Measurements from ENCODE around the gene PRRT2.
A peak's percentile ranks its signal among the peaks of the same experiment; 100 is the strongest.
"Not testable (repeated sequence)": the region's sequence is repeated elsewhere in the genome, so short reads cannot be mapped to it uniquely, and the experiment has no call there.

Gene PRRT2

DNA sequence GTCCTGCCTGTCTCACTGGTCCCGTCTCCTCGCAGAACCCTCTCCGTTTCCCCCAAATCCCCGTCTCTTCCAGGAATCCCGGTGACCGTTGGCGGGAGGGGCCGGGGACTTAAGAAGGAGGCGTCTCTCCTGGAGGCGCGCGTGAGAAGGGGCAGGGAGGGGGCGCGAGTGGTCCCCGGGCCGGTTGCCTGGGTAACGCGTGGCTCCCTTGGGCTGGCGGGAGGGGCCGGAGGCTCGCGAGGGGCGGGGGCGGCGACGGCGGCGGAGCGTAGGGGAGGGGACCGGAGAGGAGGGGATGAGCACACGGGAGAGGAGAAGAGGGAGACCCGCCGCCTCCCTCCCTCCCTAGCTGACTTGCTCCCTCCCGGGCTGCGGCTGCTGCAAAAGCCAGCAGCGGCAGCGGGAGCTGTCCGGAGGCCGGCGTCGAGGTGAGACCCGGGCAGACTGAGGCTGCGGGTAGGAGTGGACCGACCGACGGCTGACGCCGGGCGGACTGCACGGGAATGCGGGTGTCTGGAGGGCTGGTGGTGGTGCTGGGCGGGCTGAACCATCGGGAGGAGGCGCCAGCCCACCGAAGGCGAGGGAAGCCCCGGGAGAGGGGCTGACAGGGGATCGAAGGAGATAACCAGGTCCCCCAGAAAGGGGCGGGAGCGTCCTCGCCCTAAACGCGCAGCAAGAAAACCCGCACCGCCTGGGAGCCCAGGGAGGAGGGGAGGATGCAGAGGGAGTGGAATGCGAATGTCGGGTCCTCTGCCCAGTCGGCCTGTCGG is at the start of gene PRRT2:
Gene PRRT2, plus strand, starts transcription at position 298 of the 770 bp plus-strand sequence. CDS start 862 bp downstream, outside the sequence.
- no peak for DNase-seq (ENCODE audit: low read depth in 3 of 3, low spot score in 1 of 3)

DNA sequence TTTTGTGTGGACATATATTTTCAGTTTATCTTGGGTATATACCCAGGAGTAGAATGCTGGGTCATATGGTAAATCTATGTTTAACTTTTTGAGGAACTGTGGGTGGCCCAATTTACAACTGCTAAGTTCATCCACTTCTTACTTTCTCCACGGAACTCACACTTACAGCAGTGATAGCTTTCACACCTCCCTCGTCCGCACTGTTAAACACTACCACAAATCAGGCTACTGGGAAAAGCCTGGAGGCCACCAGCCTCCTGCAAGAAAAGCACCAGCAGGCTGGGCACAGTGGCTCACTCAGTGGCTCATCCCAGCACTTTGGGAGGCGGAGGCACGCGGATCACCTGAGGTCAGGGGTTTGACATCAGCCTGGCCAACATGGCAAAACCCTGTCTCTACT is 48.7 kb upstream of the PRRT2 start:
- DNase-seq (ENCODE audit: low read depth in 3 of 3, low spot score in 1 of 3): no peak

DNA sequence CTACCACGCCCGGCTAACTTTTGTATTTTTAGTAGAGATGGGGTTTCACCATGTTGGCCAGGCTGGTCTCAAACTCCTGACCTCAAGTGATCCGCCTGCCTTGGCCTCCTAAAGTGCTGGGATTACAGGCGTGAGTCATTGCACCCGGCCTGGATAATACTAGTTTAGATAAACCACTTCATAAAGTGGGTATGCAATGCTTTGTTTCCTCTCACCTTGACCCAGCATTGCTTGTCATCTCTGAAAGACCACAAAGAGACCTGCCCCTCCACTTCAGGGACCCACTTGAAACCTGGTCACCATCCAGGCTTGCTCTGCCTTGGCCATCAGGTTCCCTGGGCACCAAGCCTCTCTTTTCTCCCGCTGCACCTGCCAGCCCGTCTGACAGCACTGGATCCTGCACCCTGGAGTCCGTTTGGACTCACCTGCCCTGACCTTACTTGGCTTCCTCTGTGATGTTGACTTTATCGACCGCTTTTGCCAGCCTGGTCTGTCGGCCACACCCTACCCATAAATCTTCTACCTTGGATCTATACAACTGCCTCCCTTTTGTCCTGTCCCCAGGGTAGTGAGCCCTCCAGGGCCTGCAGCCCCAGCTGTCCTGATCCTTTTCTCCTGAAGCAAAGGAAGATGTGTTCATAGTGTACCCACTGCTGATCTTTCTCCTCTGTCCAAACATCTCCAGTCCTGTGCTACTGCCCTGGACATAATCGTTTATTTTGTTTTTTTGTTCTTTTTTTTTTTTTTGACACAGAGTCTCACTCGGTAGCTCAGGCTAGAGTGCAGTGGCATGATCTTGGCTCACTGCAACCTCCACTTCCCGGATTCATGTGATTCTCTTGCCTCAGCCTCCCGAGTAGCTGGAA is 46.6 kb upstream of the PRRT2 start:
- DNase-seq (ENCODE audit: low read depth in 3 of 3, low spot score in 1 of 3): no peak

DNA sequence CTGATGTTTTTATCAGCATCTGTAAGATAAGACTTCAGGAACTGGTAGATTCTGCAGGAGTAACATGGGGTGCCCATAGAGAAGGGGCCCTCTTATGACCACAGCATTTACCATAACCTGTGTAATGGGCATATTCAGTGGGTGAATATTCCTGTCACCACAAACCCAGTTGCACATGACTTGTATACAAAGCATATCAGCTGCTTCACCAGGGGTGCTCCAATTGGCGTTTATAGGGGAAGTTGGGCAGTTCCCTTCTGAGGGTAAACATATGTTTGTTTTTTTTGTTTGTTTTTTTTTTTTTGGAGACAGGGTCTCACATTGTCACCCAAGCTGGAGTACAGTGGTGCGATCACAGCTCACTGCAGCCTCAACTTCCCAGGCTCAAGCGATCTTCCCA is 45.4 kb upstream of the PRRT2 start:
- DNase-seq (ENCODE audit: low read depth in 3 of 3, low spot score in 1 of 3): no peak

DNA sequence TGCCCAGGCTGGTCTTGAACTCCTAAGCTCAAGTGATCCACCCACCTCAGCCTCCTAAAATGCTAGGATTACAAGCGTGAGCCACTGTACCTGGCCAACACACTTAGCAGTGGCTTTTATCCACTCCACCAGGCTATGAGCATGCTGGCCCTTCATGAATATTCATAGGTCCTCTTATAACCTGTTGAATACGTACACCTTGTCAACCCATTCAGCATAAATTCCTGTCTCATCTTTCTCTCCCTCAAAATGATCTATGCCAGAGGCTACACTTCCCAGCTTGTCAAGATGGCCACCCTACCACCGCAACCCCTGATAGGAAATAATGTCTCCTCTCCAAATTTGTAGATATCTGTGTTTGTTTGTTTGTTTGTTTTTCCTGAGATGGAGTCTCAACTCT is 44.9 kb upstream of the PRRT2 start:
- no peak for DNase-seq (ENCODE audit: low read depth in 3 of 3, low spot score in 1 of 3)

DNA sequence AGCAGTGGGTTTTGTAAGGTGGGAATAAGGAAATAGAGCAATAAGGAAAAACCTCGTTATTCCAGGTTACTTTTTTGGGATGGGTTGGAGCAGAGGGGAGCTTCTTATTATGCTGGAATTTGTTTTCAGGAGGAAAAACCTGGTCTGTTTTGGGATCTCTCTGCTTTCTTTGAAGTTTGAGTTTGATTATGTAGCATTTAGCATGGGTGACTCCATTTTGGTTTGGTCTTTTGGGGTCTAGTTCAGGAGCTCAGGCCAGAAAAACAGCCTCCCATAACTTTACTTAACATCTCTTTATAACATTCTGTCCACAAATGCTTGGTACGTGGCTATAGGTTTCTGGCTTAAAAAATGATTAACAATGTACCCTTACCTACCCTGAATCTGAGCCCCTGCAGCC is 42.5 kb upstream of the PRRT2 start:
- DNase-seq (ENCODE audit: low read depth in 3 of 3, low spot score in 1 of 3): no peak

DNA sequence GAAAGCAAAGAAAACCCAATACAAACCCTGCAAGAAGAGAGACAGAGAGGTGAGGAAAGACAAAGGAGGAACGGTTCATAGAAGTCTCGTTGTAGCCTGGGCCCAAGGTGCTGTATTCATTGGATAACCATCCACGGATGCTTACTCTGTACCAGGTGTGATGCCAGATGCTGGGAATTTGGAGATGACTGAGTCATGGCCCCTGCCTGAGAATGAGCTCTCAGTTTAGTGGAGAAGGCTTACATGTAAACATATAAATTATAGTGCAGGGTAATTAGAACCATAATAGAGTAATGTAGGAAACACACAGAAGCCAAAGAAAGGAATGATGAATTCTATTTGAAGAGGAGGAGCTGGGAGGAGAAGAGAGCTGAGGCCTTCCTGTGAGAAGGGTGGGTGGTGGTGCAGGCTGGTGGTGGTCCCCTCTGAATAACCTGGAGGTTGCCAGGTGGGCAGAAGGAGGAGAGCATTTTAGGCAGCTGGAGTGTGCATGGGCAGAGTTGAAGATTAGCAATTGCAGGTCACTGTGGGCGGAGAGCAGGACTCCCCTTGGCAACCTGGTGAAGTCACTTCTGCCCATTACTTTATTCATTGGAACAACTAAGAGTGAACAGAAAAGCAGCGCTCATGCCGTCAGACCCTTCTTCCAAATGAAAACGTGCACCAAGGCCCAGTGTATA is 41.6 kb upstream of the PRRT2 start:
- DNase-seq (ENCODE audit: low read depth in 3 of 3, low spot score in 1 of 3): no peak

DNA sequence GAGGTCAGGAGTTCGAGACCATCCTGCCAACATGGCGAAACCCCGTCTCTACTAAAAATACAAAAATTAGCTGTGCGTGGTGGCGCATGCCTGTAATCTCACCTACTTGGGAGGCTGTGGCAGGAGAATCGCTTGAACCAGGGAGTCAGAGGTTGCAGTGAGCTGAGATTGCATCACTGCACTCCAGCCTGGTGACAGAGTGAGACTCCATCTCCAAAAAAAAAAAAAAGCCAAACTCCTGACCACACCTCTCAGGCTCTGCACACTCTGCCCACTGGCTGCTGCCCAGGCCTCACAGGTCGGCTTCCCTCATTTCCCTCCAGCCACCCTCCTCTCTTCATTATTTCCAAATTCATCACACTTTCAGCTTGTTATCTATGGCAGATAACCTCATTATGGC is 39.7 kb upstream of the PRRT2 start:
- not testable (repeated sequence) for DNase-seq (ENCODE audit: low read depth in 3 of 3, low spot score in 1 of 3)

DNA sequence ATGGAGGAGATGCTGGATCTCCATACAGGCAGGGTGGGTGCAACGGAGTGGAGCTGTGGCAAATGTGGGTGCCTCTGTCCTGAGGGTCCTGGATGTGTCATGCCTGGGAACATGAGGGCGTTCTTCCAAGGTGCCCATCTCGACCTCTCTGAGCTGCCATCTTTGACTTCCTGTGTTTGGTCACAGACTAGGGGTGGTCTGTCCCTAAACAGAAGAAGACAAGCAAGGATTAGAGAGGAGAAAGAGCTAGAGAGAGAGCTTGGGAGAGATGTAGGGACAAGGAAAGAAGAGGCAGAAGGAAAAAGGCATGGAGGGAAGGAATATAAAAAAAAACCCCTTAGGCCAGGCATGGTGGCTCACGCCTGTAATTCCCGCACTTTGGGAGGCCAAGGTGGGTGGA is 37.3 kb upstream of the PRRT2 start:
- no peak for DNase-seq (ENCODE audit: low read depth in 3 of 3, low spot score in 1 of 3)

DNA sequence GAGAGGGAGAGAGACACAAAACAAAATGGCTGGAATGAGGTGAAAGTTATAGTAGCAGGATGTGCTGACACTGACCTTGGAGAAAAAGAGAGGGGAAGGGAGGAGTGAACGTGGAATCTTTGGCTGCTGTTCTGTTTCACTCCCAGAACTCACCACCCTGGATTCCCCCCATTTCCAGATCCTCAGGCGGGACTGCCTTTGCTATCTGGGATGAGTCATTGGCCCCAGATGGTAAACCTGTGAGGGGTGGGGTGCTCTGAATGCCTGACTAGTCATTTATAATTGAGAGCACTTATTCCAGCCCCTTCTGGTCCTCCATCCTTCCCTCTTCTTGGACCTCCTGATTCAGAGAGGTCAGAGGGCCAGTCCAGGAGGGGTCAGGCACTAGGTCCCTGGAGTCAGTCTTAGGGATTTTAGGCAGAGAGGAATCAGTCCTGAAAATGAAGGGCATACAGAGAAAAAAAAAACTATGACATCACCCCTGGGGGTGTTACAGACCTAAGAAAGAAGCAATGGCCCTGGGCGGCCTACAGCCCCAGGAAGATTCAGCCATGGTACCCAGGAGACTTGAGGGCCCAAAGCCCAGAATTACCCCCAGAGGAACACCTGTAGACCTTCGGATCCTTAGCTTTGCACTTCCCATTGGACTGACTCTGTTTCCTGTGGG is 36.1 kb upstream of the PRRT2 start:
- no peak for DNase-seq (ENCODE audit: low read depth in 3 of 3, low spot score in 1 of 3)

DNA sequence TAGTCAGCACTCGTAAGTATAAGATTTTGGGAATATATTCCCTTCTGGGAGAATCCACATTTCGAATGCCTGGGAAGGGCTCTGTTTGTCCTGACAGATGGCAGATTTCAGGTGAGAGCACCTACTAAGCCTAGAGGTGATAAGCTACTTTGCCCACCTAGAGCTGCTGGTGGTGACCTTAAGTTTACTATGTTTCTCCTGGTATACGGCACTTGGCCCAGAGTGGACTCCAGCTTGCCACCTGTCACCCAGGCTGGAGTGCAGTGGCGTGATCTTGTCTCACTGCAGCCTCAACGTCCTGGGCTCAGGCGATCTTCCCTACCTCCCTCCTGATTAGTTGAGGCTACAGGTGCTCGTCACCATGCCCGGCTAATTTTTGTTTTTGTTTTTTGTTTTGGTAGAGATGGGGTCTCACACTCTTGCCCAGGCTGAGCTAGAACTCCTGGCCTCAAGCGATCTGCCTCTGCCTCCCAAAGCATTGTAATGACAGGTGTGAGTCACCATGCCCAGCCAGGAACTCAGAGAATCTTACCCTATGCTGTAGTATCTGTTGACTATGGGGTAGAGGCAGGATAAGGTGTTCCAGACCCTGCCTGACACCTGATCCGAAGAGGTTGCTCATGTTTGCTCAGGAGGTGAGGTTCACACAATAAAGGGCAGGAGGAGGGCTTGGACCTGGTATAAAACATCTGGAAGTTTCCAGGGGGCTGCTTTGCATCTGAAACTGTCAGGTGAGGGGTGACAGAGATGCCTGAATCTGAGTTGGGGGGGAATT is 34.2 kb upstream of the PRRT2 start, which contains the start of gene ZG16:
Gene ZG16, plus strand, starts transcription at position 681 of the 775 bp plus-strand sequence. CDS start 1,011 bp downstream, outside the sequence.
- no peak for DNase-seq (ENCODE audit: low read depth in 3 of 3, low spot score in 1 of 3)

DNA sequence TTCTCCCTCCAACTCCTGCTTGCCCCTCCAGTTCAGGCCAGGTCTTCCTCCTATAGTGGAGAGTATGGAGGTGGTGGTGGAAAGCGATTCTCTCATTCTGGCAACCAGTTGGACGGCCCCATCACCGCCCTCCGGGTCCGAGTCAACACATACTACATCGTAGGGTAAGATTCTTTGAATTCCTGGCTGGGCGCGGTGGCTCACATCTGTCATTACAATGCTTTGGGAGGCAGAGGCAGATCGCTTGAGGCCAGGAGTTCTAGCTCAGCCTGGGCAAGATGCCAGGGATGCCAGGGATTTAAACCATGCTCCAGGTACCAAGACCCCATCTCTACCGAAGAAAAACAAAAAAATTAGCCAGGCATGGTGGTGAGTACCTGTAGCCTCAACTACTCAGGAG is 32.5 kb upstream of the PRRT2 start:
- DNase-seq (ENCODE audit: low read depth in 3 of 3, low spot score in 1 of 3): no peak

DNA sequence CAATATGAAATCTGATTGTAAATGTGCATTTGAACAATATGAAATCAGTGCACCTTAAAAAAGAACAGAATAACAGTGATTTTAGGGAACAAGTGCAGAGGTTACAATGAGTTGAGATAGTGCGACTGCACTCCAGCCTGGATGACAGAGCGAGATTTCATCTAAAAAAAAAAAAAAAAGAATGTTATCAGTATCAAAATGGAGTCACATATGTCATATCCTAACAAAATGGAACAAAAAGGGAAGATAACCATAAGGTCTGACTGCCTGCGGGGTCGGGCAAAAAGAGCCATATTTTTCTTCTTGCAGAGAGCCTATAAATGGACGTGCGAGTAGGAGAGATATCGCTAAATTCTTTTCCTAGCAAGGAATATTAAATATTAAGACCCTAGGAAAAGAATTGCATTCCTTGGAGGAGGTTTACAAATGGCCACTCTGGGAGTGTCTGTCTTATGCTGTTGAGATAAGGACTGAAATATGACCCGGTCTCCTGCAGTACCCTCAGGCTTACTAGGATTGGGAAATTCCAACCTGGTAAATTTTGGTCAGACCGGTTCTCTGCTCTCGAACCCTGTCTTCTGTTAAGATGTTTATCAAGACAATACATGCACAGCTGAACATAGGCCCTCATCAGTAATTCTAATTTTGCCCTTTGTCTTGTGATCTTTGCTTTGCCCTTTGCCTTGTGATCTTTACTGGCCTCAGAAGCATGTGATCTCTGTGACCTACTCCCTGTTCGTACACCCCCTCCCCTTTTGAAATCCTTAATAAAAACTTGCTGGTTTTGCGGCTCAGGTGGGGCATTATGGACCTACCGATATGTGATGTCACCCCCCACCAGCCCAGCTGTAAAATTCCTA is 28.7 kb upstream of the PRRT2 start:
- not testable (repeated sequence) for DNase-seq (ENCODE audit: low read depth in 3 of 3, low spot score in 1 of 3)

DNA sequence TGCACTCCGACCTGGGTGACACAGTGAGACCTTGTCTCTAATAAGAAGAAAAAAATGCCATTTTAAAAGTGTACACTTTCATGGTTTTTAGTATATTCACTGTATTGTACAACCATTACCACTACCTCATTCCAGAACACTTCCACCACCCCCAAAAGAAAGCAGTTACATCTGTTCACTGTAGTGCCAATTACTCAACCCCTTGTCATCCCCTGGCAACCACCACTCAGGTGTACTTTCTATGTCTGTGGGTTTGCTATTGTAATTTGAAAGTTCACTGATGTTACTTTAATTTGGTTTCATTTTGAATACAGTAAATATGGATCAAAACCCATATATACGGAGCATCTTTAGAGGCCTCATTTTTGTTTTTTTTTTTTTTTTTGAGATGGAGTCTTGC is 27.8 kb upstream of the PRRT2 start:
- no peak for DNase-seq (ENCODE audit: low read depth in 3 of 3, low spot score in 1 of 3)

DNA sequence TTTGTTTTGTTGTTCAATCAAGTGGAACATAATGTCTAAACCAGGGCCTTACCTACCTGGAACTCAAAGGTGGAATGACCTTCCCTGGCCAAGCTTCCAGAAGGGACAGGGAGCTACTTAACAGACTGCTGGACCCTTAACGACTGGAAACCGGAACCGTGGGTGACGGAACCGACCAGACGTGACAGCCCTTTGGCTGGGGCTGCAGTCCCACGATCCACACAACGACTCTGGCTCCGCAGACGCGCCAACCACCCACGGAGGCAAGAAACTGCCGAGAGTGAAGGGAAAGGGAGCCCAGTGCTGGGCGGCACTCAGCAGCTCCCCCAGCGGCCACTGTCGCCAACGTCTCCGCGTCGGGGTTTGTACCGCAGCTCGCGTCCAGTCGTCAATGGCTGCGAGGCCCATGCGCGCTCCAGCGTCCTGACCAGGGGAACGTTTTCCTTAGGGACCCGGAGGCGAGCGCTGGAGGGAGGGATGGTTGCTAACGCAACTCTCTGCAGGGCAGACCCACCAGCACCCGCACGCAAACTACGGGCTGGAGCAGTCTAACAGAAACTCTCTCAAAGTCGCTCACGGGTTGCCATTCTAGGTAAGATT is 27.0 kb upstream of the PRRT2 start:
- DNase-seq (ENCODE audit: low read depth in 3 of 3, low spot score in 1 of 3): peak; percentile 54 to 62 (median 59)

DNA sequence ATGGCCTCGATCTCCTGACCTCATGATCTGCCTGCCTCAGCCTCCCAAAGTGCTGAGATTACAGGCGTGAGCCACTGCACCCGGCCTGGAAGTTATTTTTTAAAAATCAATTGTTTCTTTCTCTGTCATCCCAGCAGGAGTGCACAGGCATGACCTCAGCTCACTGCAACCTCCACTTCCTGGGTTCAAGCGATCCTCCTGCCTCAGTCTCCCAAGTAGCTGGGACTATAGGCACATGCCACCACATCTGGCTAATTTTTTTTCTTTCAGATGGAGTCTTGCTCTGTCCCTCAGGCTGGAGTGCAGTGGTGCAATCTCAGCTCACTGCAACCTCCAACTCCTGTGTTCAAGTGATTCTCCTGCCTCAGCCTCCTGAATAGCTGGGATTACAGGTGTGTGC is 24.8 kb upstream of the PRRT2 start:
- not testable (repeated sequence) for DNase-seq (ENCODE audit: low read depth in 3 of 3, low spot score in 1 of 3)

DNA sequence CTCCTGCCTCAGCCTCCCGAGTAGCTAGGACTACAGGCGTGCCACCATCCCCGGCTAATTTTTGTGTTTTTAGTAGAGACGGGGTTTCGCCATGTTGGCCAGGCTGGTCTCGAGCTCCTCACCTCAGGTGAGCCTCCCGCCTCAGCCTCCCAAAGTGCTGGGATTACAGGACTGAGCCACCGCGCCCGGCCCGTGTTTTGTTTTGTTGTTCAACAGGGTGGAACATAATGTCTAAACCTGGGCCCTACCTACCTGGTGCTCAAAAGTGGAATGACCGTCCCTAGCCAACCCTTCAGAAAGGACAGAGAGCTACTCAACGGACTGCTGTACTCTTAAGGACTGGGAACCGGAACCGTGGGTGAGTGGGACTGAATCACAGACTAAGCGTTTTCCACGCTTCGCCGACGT is 22.2 kb upstream of the PRRT2 start:
- DNase-seq (ENCODE audit: low read depth in 3 of 3, low spot score in 1 of 3): no peak

DNA sequence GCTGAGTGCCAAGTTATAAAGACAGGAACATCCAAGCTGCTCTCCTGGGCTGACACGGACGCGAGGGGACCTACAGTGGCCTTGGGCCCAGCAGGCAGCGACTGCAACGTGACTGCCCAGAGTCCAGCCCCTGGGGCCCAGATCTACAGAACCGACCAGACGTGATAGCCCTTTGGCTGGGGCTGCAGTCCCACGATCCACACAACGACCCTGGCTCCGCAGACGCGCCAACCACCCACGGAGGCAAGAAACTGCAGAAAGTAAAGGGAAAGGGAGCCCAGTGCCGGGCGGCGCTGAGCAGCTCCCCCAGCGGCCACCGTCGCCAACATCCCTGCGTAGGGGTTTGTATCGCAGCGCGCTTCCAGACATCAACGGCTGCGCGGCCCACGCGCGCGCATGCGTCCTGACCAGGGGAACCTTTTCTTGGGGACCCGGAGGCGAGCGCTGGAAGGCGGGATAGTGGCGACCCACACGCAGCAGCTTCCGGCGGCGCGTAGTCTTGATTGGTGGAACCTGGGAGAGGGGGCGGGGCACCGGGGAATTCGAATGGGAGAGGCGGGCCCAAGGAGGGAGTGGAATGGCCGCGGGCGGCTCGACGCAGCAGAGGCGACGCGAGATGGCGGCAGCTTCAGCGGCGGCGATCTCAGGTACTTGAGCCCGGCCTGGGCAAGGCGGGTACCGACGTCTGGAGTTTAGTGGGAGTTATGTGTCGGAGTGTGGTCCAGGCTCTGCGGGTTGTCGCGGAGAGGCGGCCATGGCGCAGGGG is 21.6 kb upstream of the PRRT2 start, which contains the start of gene KIF22:
Gene KIF22, plus strand, starts transcription at position 569 of the 766 bp plus-strand sequence. Its CDS starts 9 bp downstream, at position 578.
- DNase-seq (ENCODE audit: low read depth in 3 of 3, low spot score in 1 of 3): peak; percentile 99 to 100 (median 100)
